H9 (cell line): ENCODE data around the gene MOB3A. TPM values are rescaled to one million over a fixed set of nuclear protein-coding genes. Genes with fewer than 3 reads are reported as not detected.

ENCODE experiments used
- DNase-seq: peaks from one replicate; pipeline ENCODE4 v3.0.0-alpha.2; 2017
- H2AFZ ChIP-seq: one replicate; pipeline ENCODE4 v1.6.1; 2013; ENCODE audit warnings: mild to moderate bottlenecking, low read length, control low read depth, moderate library complexity
- H2AK5ac ChIP-seq: 2 replicates; pipeline ENCODE4 v1.6.1; 2013; ENCODE audit warnings: low read length, control low read depth, mixed read lengths; ENCODE audit not compliant: insufficient read length
- H2BK120ac ChIP-seq: one replicate; pipeline ENCODE4 v1.6.1; 2013; ENCODE audit warnings: low read depth, mild to moderate bottlenecking, low read length, control low read depth, inconsistent platforms; ENCODE audit not compliant: poor library complexity, severe bottlenecking
- H2BK12ac ChIP-seq: 2 replicates; pipeline ENCODE4 v1.6.1; 2013; ENCODE audit warnings: low read length, control low read depth, mixed read lengths, low read depth; ENCODE audit not compliant: insufficient read length
- H2BK15ac ChIP-seq: 2 replicates; pipeline ENCODE4 v1.6.1; 2013; ENCODE audit warnings: low read depth, low read length, control low read depth
- H2BK20ac ChIP-seq: one replicate; pipeline ENCODE4 v1.6.1; 2013; ENCODE audit warnings: low read depth, mild to moderate bottlenecking, low read length, control low read depth, inconsistent platforms; ENCODE audit not compliant: poor library complexity, severe bottlenecking
- H2BK5ac ChIP-seq: 2 replicates; pipeline ENCODE4 v1.6.1; 2013; ENCODE audit warnings: low read length, control low read depth, mixed read lengths; ENCODE audit not compliant: insufficient read length
- H3K14ac ChIP-seq: 2 replicates; pipeline ENCODE4 v1.6.1; 2013; ENCODE audit warnings: low read length, control low read depth; ENCODE audit not compliant: insufficient read depth
- H3K18ac ChIP-seq: 2 replicates; pipeline ENCODE4 v1.6.1; 2013; ENCODE audit warnings: low read depth, mild to moderate bottlenecking, mixed read lengths, low read length, control low read depth; ENCODE audit not compliant: insufficient read length
- H3K23ac ChIP-seq: 2 replicates; pipeline ENCODE4 v1.6.1; 2013; ENCODE audit warnings: low read length, control low read depth, mixed read lengths, low read depth; ENCODE audit not compliant: insufficient read length
- H3K23me2 ChIP-seq: 2 replicates; pipeline ENCODE4 v1.6.1; 2013; ENCODE audit warnings: low read depth, mild to moderate bottlenecking, mixed read lengths, low read length, control low read depth; ENCODE audit not compliant: insufficient read length, poor library complexity, severe bottlenecking
- H3K27ac ChIP-seq: 2 replicates; pipeline ENCODE4 v1.5.1; 2013; ENCODE audit warnings: low read length, control low read depth, mixed read lengths, low read depth; ENCODE audit not compliant: insufficient read length
- H3K27me3 ChIP-seq: 2 replicates; pipeline ENCODE4 v1.6.1; 2013; ENCODE audit warnings: low read length, control low read depth, inconsistent platforms; ENCODE audit not compliant: insufficient read depth
- H3K4ac ChIP-seq: 2 replicates; pipeline ENCODE4 v1.6.1; 2013; ENCODE audit warnings: low read depth, mild to moderate bottlenecking, control low read depth, inconsistent platforms, low read length, moderate library complexity
- H3K4me1 ChIP-seq: 2 replicates; pipeline ENCODE4 v1.6.1; 2013; ENCODE audit warnings: low read length, control low read depth, inconsistent platforms; ENCODE audit not compliant: insufficient read depth
- H3K4me2 ChIP-seq: 2 replicates; pipeline ENCODE4 v1.6.1; 2013; ENCODE audit warnings: low read length, control low read depth, mixed read lengths; ENCODE audit not compliant: insufficient read length, insufficient read depth
- H3K56ac ChIP-seq: 2 replicates; pipeline ENCODE4 v1.6.1; 2013; ENCODE audit warnings: low read depth, mild to moderate bottlenecking, mixed read lengths, low read length, control low read depth; ENCODE audit not compliant: insufficient read length
- H3K79me1 ChIP-seq: 2 replicates; pipeline ENCODE4 v1.6.1; 2013; ENCODE audit warnings: low read depth, mild to moderate bottlenecking, moderate library complexity, low read length, control low read depth, inconsistent platforms; ENCODE audit not compliant: insufficient read depth, poor library complexity, severe bottlenecking
- H3K79me2 ChIP-seq: 2 replicates; pipeline ENCODE4 v1.6.1; 2013; ENCODE audit warnings: low read length, control low read depth, inconsistent platforms; ENCODE audit not compliant: insufficient read depth
- H3K9ac ChIP-seq: 2 replicates; pipeline ENCODE4 v1.6.1; 2013; ENCODE audit warnings: low read length, control low read depth, mixed read lengths; ENCODE audit not compliant: insufficient read length; ENCODE audit errors: extremely low read depth
- H3K9me3 ChIP-seq: one replicate; pipeline ENCODE4 v1.6.1; 2013; ENCODE audit warnings: low read depth, low read length, inconsistent platforms; ENCODE audit not compliant: control insufficient read depth
- H3T11ph ChIP-seq: one replicate; pipeline ENCODE4 v1.6.1; 2013; ENCODE audit warnings: mild to moderate bottlenecking, low read length, control low read depth, inconsistent platforms
- H4K20me1 ChIP-seq: one replicate; pipeline ENCODE4 v1.6.1; 2013; ENCODE audit not compliant: control insufficient read depth, insufficient read length, insufficient read depth
- H4K5ac ChIP-seq: 2 replicates; pipeline ENCODE4 v1.6.1; 2013; ENCODE audit warnings: low read depth, mild to moderate bottlenecking, mixed read lengths, low read length, control low read depth; ENCODE audit not compliant: insufficient read length
- H4K8ac ChIP-seq: replicated peaks from 2 replicates; pipeline ENCODE4 v1.6.1; 2013; ENCODE audit warnings: low read length, control low read depth, mixed read lengths, low read depth; ENCODE audit not compliant: insufficient read length
- H4K91ac ChIP-seq: 2 replicates; pipeline ENCODE4 v1.6.1; 2013; ENCODE audit warnings: low read depth, mild to moderate bottlenecking, moderate library complexity, mixed read lengths, low read length, control low read depth; ENCODE audit not compliant: insufficient read length
- H3K27ac Mint-ChIP-seq, 3 experiments: 2 replicates in 2 of 3; 3 replicates in 1 of 3; pipeline ENCODE4 v1.8.0; 2020 to 2021; ENCODE audit warnings: mixed read lengths in 3 of 3, mild to moderate bottlenecking in 1 of 3, moderate library complexity in 1 of 3
- H3K27me3 Mint-ChIP-seq: 2 replicates; pipeline ENCODE4 v1.8.0; 2021; ENCODE audit warnings: low read depth, mild to moderate bottlenecking, moderate library complexity, mixed read lengths
- H3K36me3 Mint-ChIP-seq, 3 experiments: 2 replicates in 2 of 3; 3 replicates in 1 of 3; pipeline ENCODE4 v1.8.0; 2020 to 2021; ENCODE audit warnings: low read depth in 3 of 3, mixed read lengths in 3 of 3; ENCODE audit not compliant: insufficient read depth in 1 of 3
- H3K4me1 Mint-ChIP-seq, 2 experiments: 2 replicates each; pipeline ENCODE4 v1.8.0; 2020; ENCODE audit warnings: mixed read lengths in 2 of 2
- H3K4me3 Mint-ChIP-seq, 2 experiments: 2 replicates in 1 of 2; 3 replicates in 1 of 2; pipeline ENCODE4 v1.8.0; 2020 to 2021; ENCODE audit warnings: mild to moderate bottlenecking in 2 of 2, mixed read lengths in 2 of 2, moderate library complexity in 1 of 2
- H3K9me3 Mint-ChIP-seq, 2 experiments: 2 replicates in 1 of 2; 3 replicates in 1 of 2; pipeline ENCODE4 v1.8.0; 2020; ENCODE audit warnings: mild to moderate bottlenecking in 2 of 2, mixed read lengths in 2 of 2, moderate library complexity in 1 of 2
- CTCF ChIP-seq: fragments of 200-600 bp; sonication (generic); conservative IDR thresholded peaks from 3 replicates; pipeline ENCODE4 v1.8.0; 2021; ENCODE audit warnings: antibody characterized with exemption, mild to moderate bottlenecking
- WGBS: extraction: QIAGEN DNeasy Blood & Tissue Kit; methylation state at CpG from one replicate; pipeline ENCODE4 v1.1.7; 2013; ENCODE audit warnings: missing lambda C conversion rate, low lambda C conversion rate, mixed read lengths; ENCODE audit not compliant: insufficient read length; ENCODE audit errors: extremely low coverage; 5-methylcytosine and 5-hydroxymethylcytosine counted together
- total RNA-seq: library from RNA; stranded (reverse); gene quantifications from 2 replicates; pipeline ENCODE4 v1.2.1, GENCODE V29; 2021

MOB3A gene
- total RNA-seq, 1 experiment from 2014 or later = 11.5 TPM

- Histone ChIP-seq H3K9ac (no peak overlapping the region), H2AFZ (no peak overlapping the region), H3T11ph (no peak overlapping the region), H3K23me2 (no peaks in the 10 kb centered on the region), H2BK5ac (no peak overlapping the region), H3K4me2 (no peak overlapping the region), H4K91ac (no peak overlapping the region), H3K79me2 (peaks cover 28% of the 10 kb centered on the region; the same call in 1 of the 2 replicates), H2BK12ac (no peak overlapping the region), H2BK20ac (no peak overlapping the region), H2AK5ac (no peak overlapping the region), H3K27me3 (no peaks in the 10 kb centered on the region), H3K56ac (no peak overlapping the region), H3K23ac (no peak overlapping the region), H3K14ac (no peak overlapping the region), H4K5ac (no peak overlapping the region), H3K4ac (no peak overlapping the region), H4K8ac (no peak overlapping the region), H2BK15ac (no peak overlapping the region), H3K9me3 (no peaks in the 10 kb centered on the region), H3K18ac (no peak overlapping the region), H3K27ac (no peak overlapping the region), H3K4me1 (no peaks in the 10 kb centered on the region), H4K20me1 (no peaks in the 10 kb centered on the region), H3K79me1 (peaks cover 8% of the 10 kb centered on the region), H2BK120ac (no peak overlapping the region)
- no peak overlapping the region for H3K4me3 Mint-ChIP-seq
- WGBS = no CpG with 5 or more reads among the region's 14 CpGs
- H3K27ac Mint-ChIP-seq = peak overlapping the region in 1 of 3 experiments; percentile 55; a peak in 3 of 7 replicates
- no peaks in the 10 kb centered on the region for H3K27me3 Mint-ChIP-seq
- no peak for TF ChIP-seq CTCF
- no peaks in the 10 kb centered on the region for H3K9me3 Mint-ChIP-seq
- H3K4me1 Mint-ChIP-seq = 0 out of 4 replicates have a peak, but pooled peaks cover 2 to 3% of the 10 kb centered on the region in 2 experiments
- DNase-seq = no peak
- peaks cover 17 to 55% (median 42%) of the 10 kb centered on the region in 3 experiments for H3K36me3 Mint-ChIP-seq
Observed at GRCh38 chr19:2140138-2140569, 44.0 kb upstream of the MOB3A start.
